ENCODE results near the gene OVOL2. TPM values are rescaled to one million over a fixed set of nuclear protein-coding genes. Genes with fewer than 3 reads are reported as not detected.

OVOL2 gene
- total and polyA plus RNA-seq, 5 donors = not detected

Other genes with a start within 250 kb of the OVOL2 start
- gene SNX5, start 89.1 kb downstream of the OVOL2 start, total RNA-seq = 10 to 100 TPM; 46.7 to 53.9 (median 49.9) TPM
- gene SNX5, start 89.1 kb downstream of the OVOL2 start, polyA plus RNA-seq = 47.8 TPM
- 10 to 100 TPM in 3 of 4 donors, 1 to 10 TPM in 1; 9.7 to 12.0 (median 10.8) TPM for gene MGME1, start 88.9 kb downstream of the OVOL2 start, total RNA-seq
- 10.9 TPM for gene MGME1, start 88.9 kb downstream of the OVOL2 start, polyA plus RNA-seq
- gene KAT14, start 79.9 kb upstream of the OVOL2 start, total RNA-seq = 10 to 100 TPM in 3 of 4 donors, 1 to 10 TPM in 1; 9.0 to 14.5 (median 13.4) TPM
- 7.3 TPM for gene KAT14, start 79.9 kb upstream of the OVOL2 start, polyA plus RNA-seq
- 10 to 100 TPM in 2 of 4 donors, 1 to 10 TPM in 2; 9.4 to 10.9 (median 10.1) TPM for gene PET117, start 79.9 kb upstream of the OVOL2 start, total RNA-seq
- gene PET117, start 79.9 kb upstream of the OVOL2 start, polyA plus RNA-seq = 11.4 TPM
- 10 to 100 TPM in 2 of 4 donors, 1 to 10 TPM in 2; 8.5 to 11.0 (median 10.3) TPM for gene ZNF133, start 230.6 kb upstream of the OVOL2 start, total RNA-seq
- gene ZNF133, start 230.6 kb upstream of the OVOL2 start, polyA plus RNA-seq = 7.8 TPM

Data from right cardiac atrium (tissue), 5 donors.